ENCODE data around the gene APOM.
A peak's percentile ranks its signal among the peaks of the same experiment; 100 is the strongest.

- peak in 1 of 3 donors; percentile 30 for TF ChIP-seq CTCF (IDR thresholded peaks at IDR 0.05)
- no peak for TF ChIP-seq POLR2A (IDR thresholded peaks at IDR 0.05)
These were observed 25.5 kb downstream of the APOM start for GRCh38 chr6:31681135-31681671.

All from ovary (tissue), 3 donors.